C4-2B (cell line): Measurements from ENCODE around the gene AK8.

Experiments used
- H3K27ac ChIP-seq: fragments of 450-650 bp; 2 replicates; pipeline ENCODE4 v1.5.1; 2017
- ZFX ChIP-seq: fragments of 450-650 bp; IDR thresholded peaks from 2 replicates; pipeline ENCODE4 v1.6.1; 2017
- TF ChIP-seq, protein P1 (sequence below): fragments of 450-650 bp; conservative IDR thresholded peaks from 2 replicates; pipeline ENCODE4 v1.5.1; 2017; ENCODE audit warnings: mild to moderate bottlenecking

The AK8 gene

GRCh38 chr9:132820169-132820944 lies 57.7 kb downstream of the AK8 start:
- TF ChIP-seq ZFX, result no peak
- TF ChIP-seq, protein P1, sequence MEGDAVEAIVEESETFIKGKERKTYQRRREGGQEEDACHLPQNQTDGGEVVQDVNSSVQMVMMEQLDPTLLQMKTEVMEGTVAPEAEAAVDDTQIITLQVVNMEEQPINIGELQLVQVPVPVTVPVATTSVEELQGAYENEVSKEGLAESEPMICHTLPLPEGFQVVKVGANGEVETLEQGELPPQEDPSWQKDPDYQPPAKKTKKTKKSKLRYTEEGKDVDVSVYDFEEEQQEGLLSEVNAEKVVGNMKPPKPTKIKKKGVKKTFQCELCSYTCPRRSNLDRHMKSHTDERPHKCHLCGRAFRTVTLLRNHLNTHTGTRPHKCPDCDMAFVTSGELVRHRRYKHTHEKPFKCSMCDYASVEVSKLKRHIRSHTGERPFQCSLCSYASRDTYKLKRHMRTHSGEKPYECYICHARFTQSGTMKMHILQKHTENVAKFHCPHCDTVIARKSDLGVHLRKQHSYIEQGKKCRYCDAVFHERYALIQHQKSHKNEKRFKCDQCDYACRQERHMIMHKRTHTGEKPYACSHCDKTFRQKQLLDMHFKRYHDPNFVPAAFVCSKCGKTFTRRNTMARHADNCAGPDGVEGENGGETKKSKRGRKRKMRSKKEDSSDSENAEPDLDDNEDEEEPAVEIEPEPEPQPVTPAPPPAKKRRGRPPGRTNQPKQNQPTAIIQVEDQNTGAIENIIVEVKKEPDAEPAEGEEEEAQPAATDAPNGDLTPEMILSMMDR, result no peak

GRCh38 chr9:132818588-132818987 lies 59.5 kb downstream of the AK8 start:
- H3K27ac ChIP-seq, result no peak overlapping the region
- no peak for TF ChIP-seq ZFX
- TF ChIP-seq, protein P1, result no peak

More at GRCh38 chr9:132820169-132820944, 57.7 kb downstream of the AK8 start:
- H3K27ac ChIP-seq, result no peak overlapping the region

DNA sequence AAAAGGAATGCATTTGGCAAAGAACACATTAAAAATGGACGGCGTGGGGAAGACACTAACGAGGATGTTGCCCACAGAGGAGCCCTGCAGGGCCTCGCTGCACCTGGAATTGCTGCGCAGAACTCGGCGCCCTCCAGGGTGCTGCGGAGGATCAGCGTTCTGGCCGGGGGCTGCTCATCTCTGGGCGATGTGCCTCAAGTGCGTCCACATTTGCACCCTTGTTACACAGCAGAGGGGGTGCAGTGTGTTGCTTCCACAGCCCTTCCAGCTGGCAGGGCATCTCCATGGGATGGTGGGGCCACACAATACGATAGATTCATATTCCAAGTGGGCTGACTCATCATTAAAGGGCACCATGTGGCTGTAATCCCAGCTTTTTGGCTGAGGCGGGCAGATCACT lies 63.1 kb downstream of the AK8 start:
- TF ChIP-seq, protein P1, result no peak
- no peak for TF ChIP-seq ZFX
- no peak overlapping the region for H3K27ac ChIP-seq

GRCh38 chr9:132813115-132813771 lies 64.8 kb downstream of the AK8 start:
- H3K27ac ChIP-seq, result no peak overlapping the region
- TF ChIP-seq, protein P1, result no peak
- no peak for TF ChIP-seq ZFX

DNA sequence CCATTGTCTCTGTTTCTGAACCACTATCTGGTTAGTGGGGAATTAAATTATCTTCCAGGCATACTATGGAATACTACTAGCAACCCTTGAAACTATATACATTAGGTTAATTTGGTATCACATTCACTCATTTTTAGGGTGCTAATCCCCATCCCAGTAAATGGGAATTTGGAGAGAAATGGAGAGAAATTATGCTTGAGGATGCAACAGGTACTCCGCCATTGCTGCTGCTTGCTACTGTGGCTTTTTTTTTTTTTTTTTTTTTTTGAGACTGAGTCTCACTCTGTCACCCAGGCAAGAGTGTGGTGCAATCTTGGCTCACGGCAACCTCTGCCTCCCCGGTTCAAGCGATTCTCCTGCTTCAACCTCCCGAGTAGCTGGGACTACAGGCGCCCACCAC lies 66.1 kb downstream of the AK8 start:
- TF ChIP-seq, protein P1, result no peak
- TF ChIP-seq ZFX, result no peak
- H3K27ac ChIP-seq, result no peak overlapping the region

DNA sequence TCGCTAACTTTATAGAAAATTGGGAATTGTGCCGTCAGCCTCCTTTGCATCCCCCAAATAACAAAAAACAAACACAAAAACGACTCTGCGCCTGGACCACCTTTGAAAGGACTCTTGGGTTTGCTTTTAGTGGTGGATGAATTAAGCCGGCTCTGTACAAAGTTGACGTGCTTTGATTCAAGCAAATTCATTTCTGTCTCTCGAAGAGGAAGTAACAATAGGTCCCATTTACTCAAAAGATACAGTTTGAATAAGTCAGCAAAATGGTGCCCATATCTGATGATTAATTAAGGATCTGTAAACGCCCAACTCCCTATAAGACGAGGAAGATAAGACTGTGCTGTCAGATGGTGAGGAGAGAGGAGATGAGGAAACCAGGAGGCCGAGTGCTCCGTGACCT lies 67.8 kb downstream of the AK8 start:
- TF ChIP-seq, protein P1, result no peak
- no peak for TF ChIP-seq ZFX
- H3K27ac ChIP-seq, result no peak overlapping the region

DNA sequence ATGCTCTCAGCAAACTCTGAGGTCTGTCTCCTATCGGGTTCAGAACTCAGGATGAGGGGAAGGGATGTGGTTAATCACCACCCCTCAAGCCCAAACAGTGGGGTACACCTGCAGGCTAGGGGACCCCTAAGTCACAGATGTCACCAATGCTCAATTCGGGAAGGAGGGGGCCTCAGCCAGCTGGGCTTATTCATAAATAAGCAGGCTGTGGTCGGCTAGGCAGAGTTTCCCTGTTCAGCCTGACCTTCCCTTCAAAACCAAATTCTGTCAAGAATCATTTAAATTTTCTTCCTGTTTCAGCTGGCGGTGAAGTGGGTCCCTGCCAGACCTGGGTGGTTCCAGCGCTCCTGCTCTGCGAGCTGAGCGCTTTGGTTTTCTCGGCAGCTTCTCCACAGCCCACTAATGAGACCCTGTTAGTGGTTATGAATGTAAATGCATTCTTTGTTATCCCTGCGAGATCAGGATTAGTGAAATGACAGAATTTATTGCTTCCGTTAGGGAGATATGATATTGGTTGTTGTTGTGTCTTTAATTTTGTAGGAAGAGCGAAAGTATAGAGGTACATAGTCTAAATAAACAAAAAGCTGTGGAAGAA lies 68.3 kb downstream of the AK8 start:
- TF ChIP-seq, protein P1, result no peak
- TF ChIP-seq ZFX, result no peak
- H3K27ac ChIP-seq, result no peak overlapping the region
